ENCODE results near the gene SIGLEC14.
A peak's percentile ranks its signal among the peaks of the same experiment; 100 is the strongest.

Gene SIGLEC14

GRCh38 chr19:51610576-51610975 lies 36.0 kb downstream of the SIGLEC14 start:
- no peak for DNase-seq

- DNase-seq = no peak
Measured at GRCh38 chr19:51607920-51608562, 38.6 kb downstream of the SIGLEC14 start.

GRCh38 chr19:51607077-51607476 lies 39.5 kb downstream of the SIGLEC14 start:
- no peak for DNase-seq

- DNase-seq = no peak
Measured at GRCh38 chr19:51602189-51602854, 44.3 kb downstream of the SIGLEC14 start.

GRCh38 chr19:51600940-51601580 lies 45.6 kb downstream of the SIGLEC14 start:
- DNase-seq = no peak

- DNase-seq = no peak
Measured at GRCh38 chr19:51599084-51599483, 47.5 kb downstream of the SIGLEC14 start.

GRCh38 chr19:51598159-51598915 lies 48.3 kb downstream of the SIGLEC14 start:
- DNase-seq = no peak

GRCh38 chr19:51595190-51596175 lies 51.1 kb downstream of the SIGLEC14 start:
- no peak for DNase-seq

- DNase-seq = no peak
Measured at GRCh38 chr19:51594774-51595109, 51.9 kb downstream of the SIGLEC14 start.

GRCh38 chr19:51593969-51594773 lies 52.5 kb downstream of the SIGLEC14 start:
- peak; percentile 98 for DNase-seq

GRCh38 chr19:51593138-51593890 lies 53.3 kb downstream of the SIGLEC14 start:
- peak; percentile 37 for DNase-seq

Data from NCI-H146 (cell line).